RWPE1 (cell line): ENCODE data around the gene CENPF.
A peak's percentile ranks its signal among the peaks of the same experiment; 100 is the strongest.

Source experiments
- CTCF ChIA-PET: fragments of 350-600 bp; sonication (Branson Sonifier 250); formaldehyde crosslinking; extraction: SDS; loops from one replicate; lab custom pipeline; 2021; lab: Yijun Ruan, JAX
- POLR2A ChIA-PET: fragments of 400-600 bp; formaldehyde crosslinking; extraction: SDS; loops from one replicate; lab custom pipeline; 2020; ENCODE audit warnings: antibody characterized with exemption; ENCODE audit not compliant: low non-redundant PET; lab: Yijun Ruan, JAX
- DNase-seq: peaks from one replicate; pipeline ENCODE4 v3.0.0; 2012; ENCODE audit warnings: low spot score
- H3K27ac ChIP-seq: fragments of 450-650 bp; 2 replicates; pipeline ENCODE4 v1.5.1; 2017
- TF ChIP-seq, protein P1 (sequence below): fragments of 450-650 bp; conservative IDR thresholded peaks from 2 replicates; pipeline ENCODE4 v1.5.1; 2017; ENCODE audit warnings: low read depth, mild to moderate bottlenecking

CENPF gene

DNA sequence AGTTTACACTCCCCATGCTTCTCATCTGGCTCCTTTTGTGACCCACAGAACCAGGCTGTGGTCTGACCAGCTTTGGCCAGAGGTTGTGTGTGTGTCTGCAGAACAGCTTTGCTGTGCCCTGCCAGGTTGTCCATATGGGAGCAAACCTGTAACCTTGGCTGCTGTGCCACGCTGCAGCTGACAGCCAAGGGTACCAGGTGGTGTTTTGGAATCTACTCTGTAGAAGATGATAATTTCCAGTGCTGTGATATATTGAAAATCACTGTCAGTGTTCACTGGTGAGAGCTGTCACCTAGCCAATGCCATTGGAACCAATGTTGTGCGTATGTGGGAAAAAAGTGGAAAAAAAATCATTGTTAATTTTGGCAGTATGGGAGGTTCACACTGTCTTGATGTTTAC lies 18.2 kb downstream of the CENPF start:
- TF ChIP-seq, protein P1, sequence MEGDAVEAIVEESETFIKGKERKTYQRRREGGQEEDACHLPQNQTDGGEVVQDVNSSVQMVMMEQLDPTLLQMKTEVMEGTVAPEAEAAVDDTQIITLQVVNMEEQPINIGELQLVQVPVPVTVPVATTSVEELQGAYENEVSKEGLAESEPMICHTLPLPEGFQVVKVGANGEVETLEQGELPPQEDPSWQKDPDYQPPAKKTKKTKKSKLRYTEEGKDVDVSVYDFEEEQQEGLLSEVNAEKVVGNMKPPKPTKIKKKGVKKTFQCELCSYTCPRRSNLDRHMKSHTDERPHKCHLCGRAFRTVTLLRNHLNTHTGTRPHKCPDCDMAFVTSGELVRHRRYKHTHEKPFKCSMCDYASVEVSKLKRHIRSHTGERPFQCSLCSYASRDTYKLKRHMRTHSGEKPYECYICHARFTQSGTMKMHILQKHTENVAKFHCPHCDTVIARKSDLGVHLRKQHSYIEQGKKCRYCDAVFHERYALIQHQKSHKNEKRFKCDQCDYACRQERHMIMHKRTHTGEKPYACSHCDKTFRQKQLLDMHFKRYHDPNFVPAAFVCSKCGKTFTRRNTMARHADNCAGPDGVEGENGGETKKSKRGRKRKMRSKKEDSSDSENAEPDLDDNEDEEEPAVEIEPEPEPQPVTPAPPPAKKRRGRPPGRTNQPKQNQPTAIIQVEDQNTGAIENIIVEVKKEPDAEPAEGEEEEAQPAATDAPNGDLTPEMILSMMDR: no peak
- H3K27ac ChIP-seq: no peak overlapping the region
- ChIA-PET CTCF (interaction anchor here (0.5 to 0.7 kb wide), 2 partner anchors 21 to 240 kb away, joined by 3 read pairs; no protein-coding TSS in a partner anchor), POLR2A (no interaction called here)
- DNase-seq: no peak

DNA sequence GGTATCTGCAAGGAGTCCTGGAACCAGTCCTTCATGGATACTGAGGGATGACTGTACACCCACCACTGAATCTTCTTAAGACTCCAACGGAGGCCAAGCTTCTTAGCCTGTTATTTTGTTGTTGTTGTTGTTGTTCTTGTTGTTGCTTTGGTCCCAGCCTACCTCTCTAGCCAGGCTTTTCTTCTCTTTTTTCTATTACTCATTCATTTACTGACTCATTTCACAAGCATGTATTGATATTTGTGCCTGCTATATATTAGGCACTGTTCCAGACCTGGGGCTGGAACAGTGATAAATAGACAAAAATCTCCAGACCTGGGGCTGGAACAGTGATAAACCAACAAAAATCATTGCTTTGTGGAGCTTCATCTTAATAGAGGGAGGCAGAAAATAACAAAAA lies 20.4 kb downstream of the CENPF start:
- TF ChIP-seq, protein P1: no peak
- POLR2A ChIA-PET: no interaction called here
- H3K27ac ChIP-seq: no peak overlapping the region
- peak; percentile 45 for DNase-seq
- CTCF ChIA-PET: interaction anchor here (0.6 to 0.9 kb wide), 2 partner anchors 13 to 1745 kb away, joined by 3 to 7 read pairs; no protein-coding TSS in a partner anchor

DNA sequence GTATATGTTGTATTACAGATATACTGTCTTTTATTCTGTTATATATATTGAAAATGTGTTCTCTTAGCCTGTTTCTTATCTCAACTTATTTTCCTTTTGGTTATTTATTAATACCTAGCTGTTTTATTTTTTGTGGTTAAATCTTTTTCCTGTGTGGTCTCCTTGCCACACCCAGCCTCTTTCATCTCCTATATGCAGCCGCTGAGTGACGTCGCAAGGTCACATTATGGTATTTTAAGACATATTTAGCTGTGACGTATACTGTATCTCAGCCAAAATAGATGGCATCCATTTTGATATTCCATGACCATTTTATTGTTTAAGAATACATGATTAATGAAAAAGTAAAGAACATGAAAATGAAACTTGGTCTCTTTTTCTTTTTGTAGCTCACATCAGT lies 29.1 kb downstream of the CENPF start:
- H3K27ac ChIP-seq: no peak overlapping the region
- POLR2A ChIA-PET: no interaction called here
- TF ChIP-seq, protein P1: no peak
- CTCF ChIA-PET: no interaction called here
- DNase-seq: no peak

DNA sequence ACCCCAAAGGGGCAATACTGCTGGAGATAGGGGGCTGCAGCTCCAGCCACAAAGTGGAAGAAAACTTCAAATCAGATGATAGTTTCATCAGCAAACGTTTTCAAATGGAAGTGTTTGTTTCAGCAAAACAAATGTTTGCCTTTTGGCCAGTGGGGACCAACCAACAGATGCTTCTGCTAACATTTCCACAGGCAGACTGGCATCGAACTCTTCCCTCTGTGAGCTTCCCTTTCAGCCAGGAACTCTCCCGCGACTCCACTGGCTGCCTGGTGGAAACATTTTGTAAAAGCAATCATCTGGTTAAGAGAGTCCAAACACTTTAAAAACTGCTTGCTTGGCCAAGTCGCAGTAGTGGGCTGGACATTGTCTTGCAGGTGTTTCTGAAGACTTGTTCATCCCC lies 30.7 kb downstream of the CENPF start:
- ChIA-PET CTCF (no interaction called here), POLR2A (no interaction called here)
- no peak for DNase-seq
- no peak overlapping the region for H3K27ac ChIP-seq
- TF ChIP-seq, protein P1: no peak

DNA sequence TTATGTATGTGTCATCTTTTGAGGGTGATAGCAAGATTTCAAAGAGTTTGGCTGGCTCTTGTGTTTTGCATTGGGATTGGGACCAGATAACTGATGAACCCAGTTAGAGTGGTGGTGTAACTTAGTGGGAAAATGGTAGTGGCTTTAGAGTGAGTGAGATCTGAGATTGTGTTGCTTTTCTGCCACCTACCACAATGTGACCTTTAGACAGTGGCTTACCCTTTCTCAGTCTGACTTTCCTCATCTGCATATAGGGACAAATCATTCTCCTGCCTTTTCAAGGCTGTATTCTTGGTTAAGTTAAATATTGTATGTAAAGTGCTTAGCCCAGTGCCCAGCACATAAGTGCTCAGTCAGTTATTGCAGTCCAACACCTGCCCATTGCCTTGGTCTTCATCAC lies 31.3 kb downstream of the CENPF start:
- no peak for DNase-seq
- TF ChIP-seq, protein P1: no peak
- CTCF ChIA-PET: no interaction called here
- POLR2A ChIA-PET: no interaction called here
- H3K27ac ChIP-seq: no peak overlapping the region

DNA sequence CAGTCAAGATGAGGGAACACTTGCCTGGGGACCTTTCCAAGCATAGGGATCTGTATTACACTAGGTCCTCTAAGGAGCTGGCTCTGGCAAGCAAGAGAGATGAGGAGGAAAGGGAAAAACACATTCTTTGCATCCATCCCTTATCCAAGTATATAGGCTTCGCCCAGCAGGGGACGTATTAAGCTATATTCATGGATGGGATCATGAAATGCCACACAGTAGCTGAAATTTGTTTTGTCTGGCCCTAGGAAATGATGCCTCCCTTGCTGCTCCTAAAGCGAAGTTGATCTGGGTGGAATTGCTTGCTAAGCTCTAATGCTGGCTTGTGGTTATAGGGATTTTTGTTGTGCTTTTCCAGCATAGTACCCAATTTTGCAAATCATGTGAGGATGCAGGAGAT lies 32.1 kb downstream of the CENPF start:
- TF ChIP-seq, protein P1: no peak
- no peak for DNase-seq
- CTCF ChIA-PET: interaction anchor here (1.7 kb wide), 1 partner anchor 10 kb away, joined by 7 read pairs; no protein-coding TSS in a partner anchor
- POLR2A ChIA-PET: no interaction called here
- H3K27ac ChIP-seq: no peak overlapping the region
